SK-N-SH treated with all-trans-retinoic acid at 6 μM for 48 hours (cell line): Measurements from ENCODE around the gene CSNK1A1L.

Experiments
- ATAC-seq: fragments of 200-7000 bp; cut with Tn5 transposase; 3 replicates; pipeline ENCODE4 v1.9.1; 2020; ENCODE audit warnings: mild to moderate bottlenecking, moderate library complexity
- ARNTL ChIP-seq: fragments of 450-650 bp; formaldehyde crosslinking; IDR thresholded peaks from 2 replicates; pipeline ENCODE4 v1.5.0; 2020; ENCODE audit warnings: low read depth, mild to moderate bottlenecking, moderate library complexity, borderline replicate concordance
- BACH2 ChIP-seq: fragments of 250-450 bp; sonication (Bioruptor Pico); IDR thresholded peaks from 2 replicates; pipeline ENCODE4 v1.9.0; 2021; ENCODE audit warnings: mild to moderate bottlenecking, borderline replicate concordance
- CREB5 ChIP-seq: fragments of 250-450 bp; sonication (Bioruptor Pico); IDR thresholded peaks from 2 replicates; pipeline ENCODE4 v1.5.1; 2020; ENCODE audit warnings: low read depth, mild to moderate bottlenecking, moderate library complexity
- CSDC2 ChIP-seq: fragments of 250-450 bp; sonication (Bioruptor Pico); IDR thresholded peaks from 2 replicates; pipeline ENCODE4 v1.5.0; 2020; ENCODE audit warnings: mild to moderate bottlenecking, moderate library complexity
- GLIS3 ChIP-seq: fragments of 250-450 bp; sonication (Bioruptor Pico); IDR thresholded peaks from 2 replicates; pipeline ENCODE4 v1.5.0; 2020; ENCODE audit warnings: mild to moderate bottlenecking, moderate library complexity
- ISL1 ChIP-seq: fragments of 250-450 bp; sonication (Bioruptor Pico); IDR thresholded peaks from 2 replicates; pipeline ENCODE4 v2.1.2; 2022; ENCODE audit warnings: mild to moderate bottlenecking, moderate library complexity
- OSR1 ChIP-seq: fragments of 250-450 bp; sonication (Bioruptor Pico); IDR thresholded peaks from 2 replicates; pipeline ENCODE4 v1.8.0; 2022; ENCODE audit warnings: moderate library complexity, mild to moderate bottlenecking, inconsistent platforms
- PPARA ChIP-seq: fragments of 250-450 bp; sonication (Bioruptor Pico); IDR thresholded peaks from 2 replicates; pipeline ENCODE4 v1.5.0; 2020; ENCODE audit warnings: mild to moderate bottlenecking, borderline replicate concordance
- SNAI2 ChIP-seq: fragments of 250-450 bp; sonication (Bioruptor Pico); IDR thresholded peaks from 2 replicates; pipeline ENCODE4 v1.5.0; 2020; ENCODE audit warnings: mild to moderate bottlenecking, moderate library complexity
- TCF4 ChIP-seq: fragments of 250-450 bp; sonication (Bioruptor Pico); IDR thresholded peaks from 2 replicates; pipeline ENCODE4 v1.8.0; 2021; ENCODE audit warnings: mild to moderate bottlenecking, moderate library complexity, borderline replicate concordance
- ZC3H10 ChIP-seq: fragments of 250-450 bp; sonication (Bioruptor Pico); IDR thresholded peaks from 2 replicates; pipeline ENCODE4 v1.5.1; 2021; ENCODE audit warnings: mild to moderate bottlenecking, moderate library complexity
- ZFP3 ChIP-seq: fragments of 250-450 bp; sonication (Bioruptor Pico); IDR thresholded peaks from 2 replicates; pipeline ENCODE4 v1.5.0; 2020; ENCODE audit warnings: mild to moderate bottlenecking, moderate library complexity
- ZNF565 ChIP-seq: fragments of 450-650 bp; formaldehyde crosslinking; conservative IDR thresholded peaks from 2 replicates; pipeline ENCODE4 v1.5.0; 2020; ENCODE audit warnings: low read depth, mild to moderate bottlenecking, moderate library complexity
- ZNF70 ChIP-seq: fragments of 450-650 bp; formaldehyde crosslinking; IDR thresholded peaks from 2 replicates; pipeline ENCODE4 v1.5.0; 2020; ENCODE audit warnings: mild to moderate bottlenecking, moderate library complexity
- ZNF8 ChIP-seq: fragments of 450-650 bp; formaldehyde crosslinking; IDR thresholded peaks from 2 replicates; pipeline ENCODE4 v1.5.0; 2020; ENCODE audit warnings: mild to moderate bottlenecking, moderate library complexity
- TF ChIP-seq, protein P1 (sequence below): fragments of 250-450 bp; sonication (Bioruptor Pico); IDR thresholded peaks from 2 replicates; pipeline ENCODE4 v1.8.0; 2021; ENCODE audit warnings: low read depth, mild to moderate bottlenecking, moderate library complexity, borderline replicate concordance
- TF ChIP-seq, protein P2 (sequence below): fragments of 250-450 bp; sonication (Bioruptor Pico); IDR thresholded peaks from 2 replicates; pipeline ENCODE4 v1.5.1; 2021; ENCODE audit warnings: mild to moderate bottlenecking, moderate library complexity
- TF ChIP-seq, protein P3 (sequence below): fragments of 250-450 bp; sonication (Bioruptor Pico); IDR thresholded peaks from 2 replicates; pipeline ENCODE4 v1.5.0; 2020; ENCODE audit warnings: mild to moderate bottlenecking, moderate library complexity
- TF ChIP-seq, protein P4 (sequence below): fragments of 250-450 bp; sonication (Bioruptor Pico); IDR thresholded peaks from 2 replicates; pipeline ENCODE4 v1.8.0; 2020; ENCODE audit warnings: mild to moderate bottlenecking, moderate library complexity, borderline replicate concordance

The CSNK1A1L gene

GRCh38 chr13:37094840-37095239 is 10.6 kb downstream of the CSNK1A1L start:
- TF ChIP-seq GLIS3: no peak
- TF ChIP-seq TCF4 (CRISPR knock-in tag): no peak
- TF ChIP-seq ZC3H10 (CRISPR knock-in tag): no peak
- TF ChIP-seq ARNTL (CRISPR knock-in tag): no peak
- TF ChIP-seq PPARA: no peak
- no peak for TF ChIP-seq ISL1 (CRISPR knock-in tag)
- TF ChIP-seq SNAI2 (CRISPR knock-in tag): no peak
- ATAC-seq: no peak

DNA sequence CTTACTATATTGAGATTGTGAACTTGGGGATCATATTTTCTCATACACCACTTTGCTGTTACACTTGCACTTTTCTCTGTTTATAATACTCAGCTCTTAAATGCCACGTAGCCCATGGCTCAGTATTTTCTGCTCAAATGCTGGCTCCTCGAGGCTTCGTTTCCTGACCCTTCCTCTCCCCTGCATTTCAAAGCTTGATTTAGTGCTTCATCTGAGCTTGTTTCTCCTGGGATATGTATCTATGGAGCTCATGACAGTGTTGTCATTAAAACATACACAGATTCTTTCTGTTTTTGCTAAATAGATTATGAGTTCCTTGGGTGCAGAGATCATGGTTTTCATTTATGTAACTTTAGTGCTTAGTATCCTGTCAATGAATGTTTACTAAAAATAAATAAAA is 11.4 kb downstream of the CSNK1A1L start:
- no peak for TF ChIP-seq PPARA
- TF ChIP-seq, protein P1, sequence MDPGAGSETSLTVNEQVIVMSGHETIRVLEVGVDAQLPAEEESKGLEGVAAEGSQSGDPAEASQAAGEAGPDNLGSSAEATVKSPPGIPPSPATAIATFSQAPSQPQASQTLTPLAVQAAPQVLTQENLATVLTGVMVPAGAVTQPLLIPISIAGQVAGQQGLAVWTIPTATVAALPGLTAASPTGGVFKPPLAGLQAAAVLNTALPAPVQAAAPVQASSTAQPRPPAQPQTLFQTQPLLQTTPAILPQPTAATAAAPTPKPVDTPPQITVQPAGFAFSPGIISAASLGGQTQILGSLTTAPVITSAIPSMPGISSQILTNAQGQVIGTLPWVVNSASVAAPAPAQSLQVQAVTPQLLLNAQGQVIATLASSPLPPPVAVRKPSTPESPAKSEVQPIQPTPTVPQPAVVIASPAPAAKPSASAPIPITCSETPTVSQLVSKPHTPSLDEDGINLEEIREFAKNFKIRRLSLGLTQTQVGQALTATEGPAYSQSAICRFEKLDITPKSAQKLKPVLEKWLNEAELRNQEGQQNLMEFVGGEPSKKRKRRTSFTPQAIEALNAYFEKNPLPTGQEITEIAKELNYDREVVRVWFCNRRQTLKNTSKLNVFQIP (CRISPR knock-in tag): no peak
- TF ChIP-seq ARNTL (CRISPR knock-in tag): no peak
- TF ChIP-seq ZNF8 (CRISPR knock-in tag): no peak
- no peak for TF ChIP-seq BACH2 (CRISPR knock-in tag)
- no peak for TF ChIP-seq ZFP3
- TF ChIP-seq OSR1 (CRISPR knock-in tag): no peak
- TF ChIP-seq, protein P2, sequence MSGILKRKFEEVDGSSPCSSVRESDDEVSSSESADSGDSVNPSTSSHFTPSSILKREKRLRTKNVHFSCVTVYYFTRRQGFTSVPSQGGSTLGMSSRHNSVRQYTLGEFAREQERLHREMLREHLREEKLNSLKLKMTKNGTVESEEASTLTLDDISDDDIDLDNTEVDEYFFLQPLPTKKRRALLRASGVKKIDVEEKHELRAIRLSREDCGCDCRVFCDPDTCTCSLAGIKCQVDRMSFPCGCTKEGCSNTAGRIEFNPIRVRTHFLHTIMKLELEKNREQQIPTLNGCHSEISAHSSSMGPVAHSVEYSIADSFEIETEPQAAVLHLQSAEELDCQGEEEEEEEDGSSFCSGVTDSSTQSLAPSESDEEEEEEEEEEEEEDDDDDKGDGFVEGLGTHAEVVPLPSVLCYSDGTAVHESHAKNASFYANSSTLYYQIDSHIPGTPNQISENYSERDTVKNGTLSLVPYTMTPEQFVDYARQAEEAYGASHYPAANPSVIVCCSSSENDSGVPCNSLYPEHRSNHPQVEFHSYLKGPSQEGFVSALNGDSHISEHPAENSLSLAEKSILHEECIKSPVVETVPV (CRISPR knock-in tag): no peak
- TF ChIP-seq, protein P3, sequence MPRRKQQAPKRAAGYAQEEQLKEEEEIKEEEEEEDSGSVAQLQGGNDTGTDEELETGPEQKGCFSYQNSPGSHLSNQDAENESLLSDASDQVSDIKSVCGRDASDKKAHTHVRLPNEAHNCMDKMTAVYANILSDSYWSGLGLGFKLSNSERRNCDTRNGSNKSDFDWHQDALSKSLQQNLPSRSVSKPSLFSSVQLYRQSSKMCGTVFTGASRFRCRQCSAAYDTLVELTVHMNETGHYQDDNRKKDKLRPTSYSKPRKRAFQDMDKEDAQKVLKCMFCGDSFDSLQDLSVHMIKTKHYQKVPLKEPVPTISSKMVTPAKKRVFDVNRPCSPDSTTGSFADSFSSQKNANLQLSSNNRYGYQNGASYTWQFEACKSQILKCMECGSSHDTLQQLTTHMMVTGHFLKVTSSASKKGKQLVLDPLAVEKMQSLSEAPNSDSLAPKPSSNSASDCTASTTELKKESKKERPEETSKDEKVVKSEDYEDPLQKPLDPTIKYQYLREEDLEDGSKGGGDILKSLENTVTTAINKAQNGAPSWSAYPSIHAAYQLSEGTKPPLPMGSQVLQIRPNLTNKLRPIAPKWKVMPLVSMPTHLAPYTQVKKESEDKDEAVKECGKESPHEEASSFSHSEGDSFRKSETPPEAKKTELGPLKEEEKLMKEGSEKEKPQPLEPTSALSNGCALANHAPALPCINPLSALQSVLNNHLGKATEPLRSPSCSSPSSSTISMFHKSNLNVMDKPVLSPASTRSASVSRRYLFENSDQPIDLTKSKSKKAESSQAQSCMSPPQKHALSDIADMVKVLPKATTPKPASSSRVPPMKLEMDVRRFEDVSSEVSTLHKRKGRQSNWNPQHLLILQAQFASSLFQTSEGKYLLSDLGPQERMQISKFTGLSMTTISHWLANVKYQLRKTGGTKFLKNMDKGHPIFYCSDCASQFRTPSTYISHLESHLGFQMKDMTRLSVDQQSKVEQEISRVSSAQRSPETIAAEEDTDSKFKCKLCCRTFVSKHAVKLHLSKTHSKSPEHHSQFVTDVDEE: no peak
- TF ChIP-seq ZNF70 (CRISPR knock-in tag): no peak
- TF ChIP-seq SNAI2 (CRISPR knock-in tag): no peak
- TF ChIP-seq CREB5 (CRISPR knock-in tag): no peak
- TF ChIP-seq CSDC2: no peak
- TF ChIP-seq ZNF565 (CRISPR knock-in tag): no peak
- ATAC-seq: no peak

- TF ChIP-seq GLIS3 (no peak), SNAI2 (CRISPR knock-in tag) (no peak), ZNF565 (CRISPR knock-in tag) (no peak), ARNTL (CRISPR knock-in tag) (no peak), TCF4 (CRISPR knock-in tag) (no peak), ISL1 (CRISPR knock-in tag) (no peak), PPARA (no peak), BACH2 (CRISPR knock-in tag) (no peak), CREB5 (CRISPR knock-in tag) (no peak)
- TF ChIP-seq, protein P4, sequence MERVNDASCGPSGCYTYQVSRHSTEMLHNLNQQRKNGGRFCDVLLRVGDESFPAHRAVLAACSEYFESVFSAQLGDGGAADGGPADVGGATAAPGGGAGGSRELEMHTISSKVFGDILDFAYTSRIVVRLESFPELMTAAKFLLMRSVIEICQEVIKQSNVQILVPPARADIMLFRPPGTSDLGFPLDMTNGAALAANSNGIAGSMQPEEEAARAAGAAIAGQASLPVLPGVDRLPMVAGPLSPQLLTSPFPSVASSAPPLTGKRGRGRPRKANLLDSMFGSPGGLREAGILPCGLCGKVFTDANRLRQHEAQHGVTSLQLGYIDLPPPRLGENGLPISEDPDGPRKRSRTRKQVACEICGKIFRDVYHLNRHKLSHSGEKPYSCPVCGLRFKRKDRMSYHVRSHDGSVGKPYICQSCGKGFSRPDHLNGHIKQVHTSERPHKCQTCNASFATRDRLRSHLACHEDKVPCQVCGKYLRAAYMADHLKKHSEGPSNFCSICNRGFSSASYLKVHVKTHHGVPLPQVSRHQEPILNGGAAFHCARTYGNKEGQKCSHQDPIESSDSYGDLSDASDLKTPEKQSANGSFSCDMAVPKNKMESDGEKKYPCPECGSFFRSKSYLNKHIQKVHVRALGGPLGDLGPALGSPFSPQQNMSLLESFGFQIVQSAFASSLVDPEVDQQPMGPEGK: no peak
- TF ChIP-seq, protein P3: no peak
- TF ChIP-seq, all 23 proteins: peak for 0
- ATAC-seq: no peak
These were observed 13.6 kb downstream of the CSNK1A1L start for GRCh38 chr13:37091835-37092234.
